HEK293T (cell line): Measurements from ENCODE around the gene SIAH3.

Experiments used
- CTCF ChIA-PET: fragments of 350-600 bp; formaldehyde crosslinking; extraction: SDS; loops from one replicate; lab custom pipeline; 2021; ENCODE audit warnings: antibody characterized with exemption, inconsistent platforms; lab: Yijun Ruan, JAX
- POLR2A ChIA-PET: fragments of 350-600 bp; formaldehyde crosslinking; extraction: SDS; loops from one replicate; lab custom pipeline; 2020; ENCODE audit warnings: antibody characterized with exemption, inconsistent platforms; lab: Yijun Ruan, JAX
- DNase-seq: peaks from one replicate; pipeline ENCODE4 v3.0.0; 2012; ENCODE audit warnings: mixed read lengths; ENCODE audit errors: extremely low spot score
- ARNT ChIP-seq: fragments of 450-650 bp; IDR thresholded peaks from 2 replicates; pipeline ENCODE4 v1.6.1; 2017; ENCODE audit warnings: mild to moderate bottlenecking
- BHLHE40 ChIP-seq: fragments of 450-650 bp; IDR thresholded peaks from 2 replicates; pipeline ENCODE4 v1.6.1; 2016; ENCODE audit warnings: mild to moderate bottlenecking, moderate library complexity, borderline replicate concordance
- CTBP1 ChIP-seq: fragments of 450-650 bp; IDR thresholded peaks from 2 replicates; pipeline ENCODE4 v1.6.1; 2016; ENCODE audit warnings: borderline replicate concordance
- ELF4 ChIP-seq: fragments of 450-650 bp; IDR thresholded peaks from 2 replicates; pipeline ENCODE4 v1.6.1; 2017; ENCODE audit warnings: antibody characterized with exemption
- FOXA1 ChIP-seq: fragments of 450-650 bp; IDR thresholded peaks from 2 replicates; pipeline ENCODE4 v1.6.1; 2016; ENCODE audit warnings: mild to moderate bottlenecking
- FOXK2 ChIP-seq: fragments of 450-650 bp; IDR thresholded peaks from 2 replicates; pipeline ENCODE4 v1.6.1; 2016; ENCODE audit warnings: mild to moderate bottlenecking
- FOXM1 ChIP-seq: fragments of 450-650 bp; IDR thresholded peaks from 2 replicates; pipeline ENCODE4 v1.6.1; 2017; ENCODE audit warnings: mild to moderate bottlenecking, borderline replicate concordance
- HDGF ChIP-seq: fragments of 450-650 bp; IDR thresholded peaks from 2 replicates; pipeline ENCODE4 v1.6.1; 2017; ENCODE audit warnings: antibody characterized with exemption, borderline replicate concordance
- L3MBTL2 ChIP-seq: fragments of 450-650 bp; conservative IDR thresholded peaks from 2 replicates; pipeline ENCODE4 v1.6.1; 2016; ENCODE audit warnings: mild to moderate bottlenecking
- LEF1 ChIP-seq: fragments of 450-650 bp; IDR thresholded peaks from 2 replicates; pipeline ENCODE4 v1.6.1; 2017; ENCODE audit warnings: mild to moderate bottlenecking, borderline replicate concordance
- NFRKB ChIP-seq: fragments of 450-650 bp; IDR thresholded peaks from 2 replicates; pipeline ENCODE4 v1.6.1; 2016; ENCODE audit warnings: mild to moderate bottlenecking, moderate library complexity
- SP1 ChIP-seq: fragments of 450-650 bp; IDR thresholded peaks from 2 replicates; pipeline ENCODE4 v1.6.1; 2017
- SUZ12 ChIP-seq: fragments of 450-650 bp; IDR thresholded peaks from 2 replicates; pipeline ENCODE4 v1.6.1; 2016; ENCODE audit warnings: mild to moderate bottlenecking
- TARDBP ChIP-seq: fragments of 450-650 bp; IDR thresholded peaks from 2 replicates; pipeline ENCODE4 v1.6.1; 2016
- ZNF384 ChIP-seq: fragments of 450-650 bp; IDR thresholded peaks from 2 replicates; pipeline ENCODE4 v1.6.1; 2016
- TF ChIP-seq, protein P1 (sequence below): fragments of 450-650 bp; IDR thresholded peaks from 2 replicates; pipeline ENCODE4 v1.6.1; 2016

SIAH3 gene

DNA sequence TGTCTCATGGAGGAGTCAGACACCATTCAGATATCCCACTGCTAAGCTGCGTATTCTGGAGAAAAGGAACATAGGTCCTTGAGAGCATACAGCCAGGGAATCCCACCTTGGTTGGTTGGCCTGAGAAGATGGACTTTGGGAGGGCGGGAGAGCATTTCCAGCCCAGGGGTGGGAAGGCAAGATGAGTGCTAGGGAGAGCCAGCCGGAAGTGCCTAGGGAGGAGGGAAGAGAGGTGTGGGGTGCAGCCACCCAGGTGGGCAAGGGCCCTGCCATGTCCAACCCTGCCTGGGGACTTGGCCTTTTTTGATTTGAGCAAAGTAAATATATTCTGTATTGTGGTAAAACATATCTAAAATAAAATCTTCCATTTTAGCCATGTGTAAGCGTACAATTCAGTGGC, 19.7 kb downstream of the SIAH3 start:
- no peak for DNase-seq
- ChIA-PET POLR2A (no interaction called here), CTCF (no interaction called here)
- no peak for TF ChIP-seq SUZ12
- no peak for TF ChIP-seq FOXA1

DNA sequence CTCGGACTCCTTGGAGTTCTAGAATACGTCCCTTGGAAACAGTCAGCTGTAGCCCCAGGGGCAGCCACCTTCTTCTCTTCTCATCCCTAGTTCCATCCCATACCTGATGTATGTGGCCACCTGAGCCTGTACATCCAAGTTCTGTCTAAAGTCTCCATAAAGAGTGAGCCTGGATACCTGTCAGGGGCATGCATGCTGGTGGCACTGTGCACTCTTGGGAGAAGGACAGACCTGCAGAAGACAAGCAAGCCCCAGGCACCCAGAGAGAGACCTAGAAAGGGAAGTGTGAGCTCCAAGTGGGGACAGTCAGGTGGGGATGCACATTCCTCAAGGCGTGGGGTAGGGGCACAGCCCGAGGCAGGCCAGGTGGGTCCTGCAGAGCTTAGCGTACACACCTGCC, 21.4 kb downstream of the SIAH3 start:
- ChIA-PET CTCF (no interaction called here), POLR2A (no interaction called here)

DNA sequence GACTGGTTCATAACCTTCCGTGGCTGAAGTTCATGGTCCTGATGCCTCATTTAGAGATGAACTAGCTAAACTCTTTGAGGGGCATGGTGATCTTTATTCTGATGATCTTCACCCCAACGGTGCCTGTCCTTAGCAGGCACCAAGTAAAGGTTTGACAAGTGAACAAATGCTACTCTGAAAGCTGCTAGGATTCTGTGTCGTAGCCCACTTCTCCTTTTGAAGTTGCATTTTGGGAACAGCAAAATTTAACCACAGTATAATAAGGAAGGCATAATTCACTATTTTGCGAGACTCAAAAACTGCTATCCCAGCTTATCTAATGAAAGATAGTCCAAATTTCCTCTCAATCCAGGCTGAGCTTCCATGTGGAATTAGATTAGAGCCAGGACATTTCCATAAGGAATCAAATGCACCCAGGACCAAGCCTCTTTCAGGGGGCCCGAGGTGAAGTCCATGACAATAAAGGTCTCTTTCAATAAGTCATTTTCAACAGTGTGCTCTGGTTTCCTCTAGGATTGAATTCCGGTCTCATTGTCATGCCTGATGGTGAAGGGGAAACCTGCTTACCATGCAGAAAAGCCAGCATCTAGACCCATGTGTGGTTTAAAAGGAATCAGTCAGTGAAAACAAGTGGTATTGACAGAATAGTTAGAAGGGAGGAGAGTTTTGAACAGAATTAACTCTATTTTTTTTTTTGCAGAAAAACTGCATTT, 23.1 kb downstream of the SIAH3 start:
- ChIA-PET POLR2A (no interaction called here), CTCF (no interaction called here)
- no peak for TF ChIP-seq ZNF384
- TF ChIP-seq ELF4 = no peak
- TF ChIP-seq FOXM1 = no peak
- TF ChIP-seq HDGF = no peak
- TF ChIP-seq LEF1 = no peak
- TF ChIP-seq, protein P1, sequence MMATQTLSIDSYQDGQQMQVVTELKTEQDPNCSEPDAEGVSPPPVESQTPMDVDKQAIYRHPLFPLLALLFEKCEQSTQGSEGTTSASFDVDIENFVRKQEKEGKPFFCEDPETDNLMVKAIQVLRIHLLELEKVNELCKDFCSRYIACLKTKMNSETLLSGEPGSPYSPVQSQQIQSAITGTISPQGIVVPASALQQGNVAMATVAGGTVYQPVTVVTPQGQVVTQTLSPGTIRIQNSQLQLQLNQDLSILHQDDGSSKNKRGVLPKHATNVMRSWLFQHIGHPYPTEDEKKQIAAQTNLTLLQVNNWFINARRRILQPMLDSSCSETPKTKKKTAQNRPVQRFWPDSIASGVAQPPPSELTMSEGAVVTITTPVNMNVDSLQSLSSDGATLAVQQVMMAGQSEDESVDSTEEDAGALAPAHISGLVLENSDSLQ = no peak
- no peak for TF ChIP-seq L3MBTL2
- no peak for TF ChIP-seq CTBP1
- TF ChIP-seq TARDBP = no peak
- no peak for TF ChIP-seq BHLHE40
- TF ChIP-seq SP1 = no peak
- TF ChIP-seq NFRKB = no peak
- no peak for DNase-seq

More for the DNA sequence above, 21.4 kb downstream of the SIAH3 start:
- no peak for DNase-seq
- TF ChIP-seq L3MBTL2 = no peak
- TF ChIP-seq ARNT = no peak
- TF ChIP-seq LEF1 = no peak
- TF ChIP-seq FOXK2 = no peak
- no peak for TF ChIP-seq TARDBP
- no peak for TF ChIP-seq ZNF384
- no peak for TF ChIP-seq SP1
- no peak for TF ChIP-seq FOXM1
- no peak for TF ChIP-seq FOXA1
- TF ChIP-seq HDGF = no peak
- no peak for TF ChIP-seq ELF4
- TF ChIP-seq CTBP1 = no peak
- TF ChIP-seq, protein P1 = no peak
- TF ChIP-seq BHLHE40 = no peak
- TF ChIP-seq NFRKB = no peak
- no peak for TF ChIP-seq SUZ12

DNA sequence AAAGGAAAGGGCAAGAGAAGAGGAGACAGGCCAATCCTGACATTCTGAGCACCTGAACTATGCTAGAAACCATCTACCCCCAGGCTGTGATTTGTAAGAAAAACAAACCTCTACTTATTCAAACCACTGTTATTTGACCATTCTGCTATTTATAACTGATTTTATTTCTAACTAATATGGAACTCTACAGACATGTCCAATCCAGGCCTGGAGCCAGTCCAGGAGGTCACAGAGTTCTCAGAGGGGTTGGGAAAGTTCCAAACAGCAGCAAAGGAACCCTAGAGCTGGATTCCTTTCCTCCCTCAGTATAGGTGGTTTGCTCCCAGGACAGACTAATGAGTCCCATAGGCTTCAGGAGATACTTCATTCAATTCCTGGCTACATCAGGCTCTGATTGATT, 24.2 kb downstream of the SIAH3 start:
- POLR2A ChIA-PET = no interaction called here
- DNase-seq = no peak
- TF ChIP-seq ZNF384 = no peak
- CTCF ChIA-PET = no interaction called here

DNA sequence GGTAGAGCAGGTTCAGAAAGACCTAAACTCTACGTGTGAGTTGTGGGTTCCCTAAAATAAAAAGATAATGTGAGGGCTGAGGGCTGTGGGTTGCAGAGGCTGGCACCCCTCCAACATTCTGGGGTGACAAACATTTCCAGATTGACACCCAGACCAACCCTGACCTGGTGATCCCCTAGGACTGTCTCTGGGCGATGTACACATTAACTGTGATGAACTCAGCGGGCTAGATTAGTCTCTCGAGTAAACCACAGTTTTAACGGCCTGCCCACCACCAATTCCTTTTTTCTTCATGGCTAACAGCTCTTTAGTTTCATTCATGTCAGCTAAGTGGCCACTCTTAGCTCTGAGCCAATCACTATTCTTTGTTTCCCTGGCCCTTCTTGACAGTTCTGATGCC, 24.8 kb downstream of the SIAH3 start:
- TF ChIP-seq FOXK2 (no peak), ELF4 (no peak), HDGF (no peak), ARNT (no peak), ZNF384 (no peak), L3MBTL2 (no peak), FOXA1 (no peak), CTBP1 (no peak), SUZ12 (no peak), SP1 (no peak), BHLHE40 (no peak), TARDBP (no peak), FOXM1 (no peak), LEF1 (no peak), NFRKB (no peak)
- TF ChIP-seq, protein P1 = no peak
- ChIA-PET POLR2A (no interaction called here), CTCF (no interaction called here)
- no peak for DNase-seq

DNA sequence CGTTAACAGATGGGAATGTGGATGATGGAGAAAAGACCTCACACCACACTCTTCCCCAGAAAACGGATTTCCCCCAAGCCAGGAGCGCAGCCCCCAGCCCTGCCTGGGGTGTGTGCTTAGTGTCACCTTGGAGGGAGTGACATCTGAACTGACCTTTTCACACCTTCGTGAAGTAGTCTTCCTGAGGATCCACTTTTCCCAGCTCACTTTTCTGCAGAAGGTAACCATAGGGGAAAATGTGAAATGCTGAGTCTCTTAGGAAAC, 26.2 kb downstream of the SIAH3 start:
- TF ChIP-seq SP1 (no peak), BHLHE40 (no peak), FOXM1 (no peak), CTBP1 (no peak)
- CTCF ChIA-PET = no interaction called here
- DNase-seq = no peak
- POLR2A ChIA-PET = no interaction called here

DNA sequence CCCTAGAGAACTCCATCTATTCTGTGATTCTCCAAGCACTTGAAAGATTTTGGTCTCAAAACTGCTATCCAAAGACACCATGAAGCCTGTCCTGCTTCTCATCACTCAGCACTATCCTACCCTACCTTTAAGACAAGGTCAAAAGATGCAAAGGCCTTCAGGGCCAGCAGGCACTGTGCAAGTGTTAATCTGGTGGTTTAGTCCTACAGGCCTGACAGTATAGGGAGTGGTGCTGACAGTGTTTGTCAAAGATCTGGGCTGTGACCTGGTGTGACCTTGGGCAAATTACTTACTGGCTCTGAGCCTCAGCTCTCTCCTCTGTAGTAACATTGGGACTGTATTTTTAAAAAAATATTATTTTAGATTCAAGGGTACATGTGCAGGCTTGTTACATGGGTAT, 28.0 kb downstream of the SIAH3 start:
- ChIA-PET POLR2A (no interaction called here), CTCF (no interaction called here)
- DNase-seq = no peak
- TF ChIP-seq HDGF (no peak), TARDBP (no peak), SUZ12 (no peak)
